Activated CD4-positive, alpha-beta T cell treated with anti-CD3 and anti-CD28 coated beads, Interleukin-2, Interleukin-6, amounts not matched to agents 100 ng/mL and 50 ng/mL, durations not matched to agents 16 hours and 8 hours (primary cell): Measurements from ENCODE around the gene DOK4.
"Not testable (repeated sequence)": the region's sequence is repeated elsewhere in the genome, so short reads cannot be mapped to it uniquely, and the experiment has no call there.

Experiments
- DNase-seq: peaks from one replicate; pipeline ENCODE4 v3.0.0-alpha.2; 2020

DOK4 gene

DNA sequence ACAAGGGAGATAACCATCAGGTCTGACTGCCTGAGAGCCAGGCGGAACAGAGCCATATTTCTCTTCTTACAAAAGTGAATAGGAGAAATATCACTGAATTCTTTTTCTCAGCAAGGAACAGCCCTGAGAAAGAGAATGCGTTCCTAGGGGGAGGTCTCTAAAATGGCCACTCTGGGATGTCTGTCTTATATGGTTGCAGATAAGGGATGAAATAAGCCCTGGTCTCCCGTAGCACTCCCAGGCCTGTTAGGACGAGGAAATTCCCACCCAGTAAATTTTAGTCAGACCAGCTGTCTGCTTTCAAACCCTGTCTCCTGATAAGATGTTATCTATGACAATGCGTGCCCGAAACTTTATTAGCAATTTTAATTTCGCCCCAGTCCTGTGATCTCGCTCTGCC, 46.3 kb downstream of the DOK4 start:
- DNase-seq, result not testable (repeated sequence)

DNA sequence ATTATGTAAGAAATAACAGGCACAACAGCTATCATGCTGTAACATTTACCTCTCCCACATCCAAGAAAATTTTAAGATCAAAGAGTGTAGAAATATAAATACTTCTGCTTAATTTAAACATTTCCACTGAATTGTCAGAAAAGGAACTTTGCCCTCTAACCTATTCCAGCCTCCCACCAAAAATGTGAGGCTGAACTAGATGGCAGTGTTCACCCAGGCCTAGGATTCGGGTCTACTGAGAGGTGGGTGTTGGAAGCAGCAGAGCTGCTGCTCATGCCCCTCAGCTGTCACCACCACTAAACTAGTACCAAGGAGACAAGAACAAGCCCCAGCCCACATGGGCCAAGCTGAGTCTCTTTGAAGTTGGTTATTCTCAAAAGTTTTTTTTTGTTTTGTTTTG, 50.5 kb downstream of the DOK4 start:
- no peak for DNase-seq

DNA sequence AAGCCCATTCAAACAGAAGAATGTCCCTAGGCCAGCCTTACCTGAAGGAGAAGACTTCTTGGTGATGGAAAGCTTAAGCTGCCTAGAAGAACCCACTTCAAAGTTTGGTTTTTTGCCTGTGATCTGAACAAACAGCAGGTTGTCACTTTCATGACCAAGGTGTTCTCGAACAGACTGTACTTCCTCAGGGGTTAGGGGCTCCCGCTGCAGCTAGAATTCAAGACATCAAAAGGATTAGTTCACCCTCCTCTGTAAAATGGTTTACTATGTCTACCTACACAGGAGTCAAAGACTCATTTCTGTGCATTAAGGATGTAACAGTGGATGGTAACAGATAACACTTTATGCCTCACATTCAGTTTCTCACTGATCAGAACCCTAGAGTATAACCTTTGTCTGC, 52.3 kb downstream of the DOK4 start:
- no peak for DNase-seq

DNA sequence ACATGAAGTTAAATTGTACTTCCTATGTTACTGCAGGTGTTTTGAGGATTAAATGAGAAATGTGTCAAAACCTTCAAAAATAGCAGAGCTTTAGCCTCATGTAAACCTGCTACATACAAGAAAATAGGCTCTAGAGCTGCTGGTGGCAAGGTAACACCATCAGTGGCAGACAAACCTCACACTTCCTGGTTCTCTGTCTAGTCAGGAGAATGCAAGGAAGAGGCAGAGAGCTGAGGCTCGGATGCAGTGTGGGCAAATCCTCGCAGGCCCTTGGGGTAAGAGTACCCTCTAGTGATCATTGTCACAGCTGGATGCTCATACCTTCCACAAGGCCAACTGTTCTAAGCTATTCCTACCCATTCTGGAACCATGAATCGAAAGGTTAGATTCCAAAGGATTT, 53.3 kb downstream of the DOK4 start:
- DNase-seq, result no peak

DNA sequence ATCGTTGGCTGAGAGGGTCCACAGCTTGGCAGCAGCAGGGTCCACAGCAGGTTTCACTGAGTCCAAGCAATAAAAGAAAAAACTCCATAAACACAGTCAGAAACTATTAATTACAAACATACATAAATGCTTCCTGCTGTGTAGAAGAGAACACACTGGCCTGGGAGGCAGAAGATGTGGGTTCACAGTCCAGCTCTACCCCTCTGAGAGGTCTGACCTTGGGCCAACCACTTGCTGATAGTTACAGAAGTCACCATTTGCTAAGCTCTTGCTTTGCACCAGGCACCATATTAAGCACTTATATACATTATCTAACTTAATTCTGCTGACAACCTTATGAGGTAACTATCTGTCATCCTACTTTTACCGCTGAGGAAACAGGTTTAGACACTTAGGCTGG, 53.8 kb downstream of the DOK4 start:
- no peak for DNase-seq

DNA sequence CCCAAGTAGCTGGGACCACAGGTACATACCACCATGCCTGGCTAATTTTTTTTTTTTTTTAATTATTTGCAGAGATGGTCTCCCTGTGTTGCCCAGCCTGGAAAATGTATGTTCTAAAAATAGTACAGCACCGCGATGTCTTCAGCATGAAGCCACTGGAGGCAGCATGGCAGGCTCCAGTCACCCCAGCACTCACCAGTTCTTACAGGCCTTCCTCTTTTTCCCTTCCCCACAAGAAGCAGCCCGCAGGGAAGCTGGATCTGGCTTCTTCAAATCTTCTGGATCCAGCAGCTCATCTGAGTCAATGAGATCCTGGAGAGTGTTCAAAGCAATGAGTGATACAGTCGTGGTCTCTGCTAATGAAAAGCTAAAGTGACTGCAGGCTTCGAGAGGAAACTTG, 55.3 kb downstream of the DOK4 start:
- DNase-seq, result no peak

DNA sequence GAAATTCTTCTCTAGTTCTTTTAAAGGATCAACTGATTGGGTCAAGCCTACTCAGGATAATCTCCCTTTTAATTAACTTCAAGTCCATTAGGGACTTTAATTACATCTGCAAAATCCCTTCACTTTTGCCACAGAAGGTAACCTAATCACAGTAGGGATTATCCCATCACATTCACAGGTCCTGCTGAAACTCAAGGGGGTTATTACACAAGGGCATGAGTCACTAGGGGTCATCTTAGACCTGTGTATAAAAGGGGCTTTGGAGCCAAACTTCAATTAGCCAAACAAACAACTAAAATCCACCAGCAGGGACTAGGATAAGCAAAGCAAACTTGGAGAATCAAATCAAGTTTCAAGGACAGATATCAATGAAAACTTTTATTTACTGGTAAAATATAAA, 58.5 kb downstream of the DOK4 start:
- no peak for DNase-seq

DNA sequence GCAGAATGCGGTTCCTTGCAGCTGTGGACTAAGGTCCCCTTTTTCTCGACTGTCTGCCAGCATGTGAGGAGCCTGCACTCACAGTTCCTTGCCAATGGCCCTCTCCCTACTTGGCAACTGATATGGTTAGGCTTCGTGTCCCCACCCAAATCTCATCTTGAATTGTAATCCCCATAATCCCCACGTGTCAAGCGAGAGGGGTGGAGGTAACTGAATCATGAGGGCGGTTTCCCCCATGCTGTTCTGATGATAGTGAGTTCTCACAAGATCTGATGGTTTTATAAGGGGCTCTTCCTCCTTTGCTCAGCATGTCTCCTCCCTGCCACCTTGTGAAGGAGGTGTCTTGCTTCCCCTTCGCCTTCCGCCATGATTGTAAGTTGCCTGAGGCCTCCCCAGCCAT, 59.0 kb downstream of the DOK4 start:
- DNase-seq, result no peak

DNA sequence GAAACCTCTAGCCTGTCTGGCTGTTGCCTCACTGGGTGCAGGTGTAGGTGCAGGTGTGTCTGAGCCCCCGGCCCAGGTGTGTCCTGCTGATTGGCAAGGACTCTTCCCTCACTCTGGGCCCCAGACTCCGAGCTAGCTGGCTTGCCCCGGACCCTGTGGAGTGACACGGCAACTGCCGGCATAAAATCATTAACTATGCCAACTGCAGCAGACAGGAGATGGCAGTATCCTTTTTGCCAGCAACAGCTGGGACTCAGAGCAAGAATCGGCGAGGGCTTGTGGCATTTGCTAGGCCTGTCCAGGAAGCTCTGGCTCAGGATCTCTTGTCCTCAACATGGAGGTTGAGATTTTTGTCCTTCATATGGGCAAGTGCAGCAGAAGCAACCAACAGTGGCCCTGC, 59.9 kb downstream of the DOK4 start:
- no peak for DNase-seq

DNA sequence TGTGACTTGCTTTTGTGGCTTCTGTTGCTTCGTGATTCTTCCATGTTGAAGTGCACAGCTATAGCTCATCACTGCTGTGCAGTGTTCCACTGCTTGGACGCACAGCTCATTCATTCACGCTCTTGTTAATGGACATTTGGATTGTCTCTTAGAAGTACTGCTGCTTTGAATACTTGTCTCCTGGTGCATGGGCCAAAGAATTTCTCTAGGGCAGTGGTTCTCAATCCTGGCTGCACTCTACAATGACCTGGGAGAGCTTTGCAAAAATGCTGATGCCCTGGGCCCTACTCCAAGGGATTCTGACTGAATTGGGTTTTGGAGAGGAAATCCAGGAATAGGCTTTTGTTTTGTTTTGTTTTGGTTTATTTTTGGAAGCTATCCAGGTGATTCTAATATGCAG, 61.7 kb downstream of the DOK4 start:
- DNase-seq, result no peak

DNA sequence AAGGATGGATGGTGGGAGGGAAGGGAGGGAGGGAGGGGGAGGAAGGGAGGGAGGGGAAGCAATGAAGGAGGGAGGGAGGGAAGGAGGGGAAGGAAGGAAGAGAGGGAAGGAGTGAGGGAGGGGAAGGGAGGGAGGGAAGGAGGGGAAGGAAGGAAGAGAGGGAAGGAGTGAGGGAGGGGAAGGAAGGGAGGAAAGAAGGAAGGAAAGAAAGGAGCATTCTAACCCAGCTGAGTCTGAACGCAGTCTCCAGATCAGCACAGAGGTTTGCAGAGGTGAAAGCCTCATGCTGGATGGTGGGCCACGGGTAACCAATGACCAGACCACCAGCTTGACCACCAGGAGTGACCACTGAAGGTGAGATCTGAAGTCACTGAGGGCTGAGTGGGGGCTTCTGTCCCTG, 63.1 kb downstream of the DOK4 start:
- no peak for DNase-seq

DNA sequence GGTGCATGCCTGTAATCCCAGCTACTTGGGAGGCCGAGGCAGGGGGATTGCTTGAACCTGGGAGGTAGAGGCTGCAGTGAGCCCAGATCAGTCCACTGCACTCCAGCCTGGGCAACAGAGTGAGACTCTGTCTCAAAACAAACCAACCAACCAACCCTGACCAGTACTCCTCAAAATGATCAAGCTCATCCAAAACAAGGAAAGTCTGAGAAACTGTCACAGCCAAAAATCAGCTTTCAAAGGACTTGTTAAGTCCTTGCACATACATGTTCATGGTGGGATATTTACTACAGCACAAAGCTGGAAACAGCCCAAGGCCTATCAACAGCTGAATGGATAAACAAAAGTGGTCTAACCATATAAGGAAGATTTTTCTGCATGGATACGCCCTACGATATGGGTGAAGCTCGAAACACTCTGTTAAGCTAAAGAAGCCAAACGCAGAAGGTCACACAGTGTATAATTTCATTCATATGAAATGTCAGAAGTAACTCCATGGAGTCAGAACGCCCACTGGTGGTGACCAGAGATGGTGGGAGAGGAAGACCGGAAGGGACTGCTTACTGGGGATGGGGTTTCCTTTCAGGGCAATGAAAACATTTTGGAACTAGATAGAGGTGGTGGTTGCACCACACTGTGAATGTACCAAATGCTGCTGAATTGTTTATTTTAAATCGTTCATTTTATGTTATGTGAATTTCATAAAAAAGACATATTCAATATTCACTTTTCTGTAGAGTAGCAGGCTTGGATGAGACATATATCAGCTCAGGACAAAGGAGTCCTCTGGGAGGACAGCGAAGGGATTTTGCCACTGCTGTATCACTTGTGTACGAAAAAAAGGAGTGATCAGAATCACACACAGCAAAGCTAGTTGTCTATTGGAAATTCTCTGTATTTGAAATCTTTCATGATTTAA, 64.0 kb downstream of the DOK4 start:
- no peak for DNase-seq
